AG09309 (cell line): ENCODE measurements around the gene USP22.
A peak's percentile ranks its signal among the peaks of the same experiment; 100 is the strongest.
"Not testable (repeated sequence)": the region's sequence is repeated elsewhere in the genome, so short reads cannot be mapped to it uniquely, and the experiment has no call there.

ENCODE experiments used
- DNase-seq: peaks from one replicate; pipeline ENCODE4 v3.0.0-alpha.2; 2010; ENCODE audit warnings: low read depth
- H3K4me3 ChIP-seq: 2 replicates; pipeline ENCODE4 v1.5.1; 2011; ENCODE audit warnings: mild to moderate bottlenecking, low read depth, low read length, moderate library complexity; ENCODE audit not compliant: control insufficient read depth
- TF ChIP-seq, protein P1 (sequence below): IDR thresholded peaks from 2 replicates; pipeline ENCODE4 v1.5.1; 2011; ENCODE audit warnings: mild to moderate bottlenecking, low read depth, low read length, inconsistent platforms; ENCODE audit not compliant: insufficient read depth, control insufficient read depth; ENCODE audit errors: missing control alignments

USP22 gene

DNA sequence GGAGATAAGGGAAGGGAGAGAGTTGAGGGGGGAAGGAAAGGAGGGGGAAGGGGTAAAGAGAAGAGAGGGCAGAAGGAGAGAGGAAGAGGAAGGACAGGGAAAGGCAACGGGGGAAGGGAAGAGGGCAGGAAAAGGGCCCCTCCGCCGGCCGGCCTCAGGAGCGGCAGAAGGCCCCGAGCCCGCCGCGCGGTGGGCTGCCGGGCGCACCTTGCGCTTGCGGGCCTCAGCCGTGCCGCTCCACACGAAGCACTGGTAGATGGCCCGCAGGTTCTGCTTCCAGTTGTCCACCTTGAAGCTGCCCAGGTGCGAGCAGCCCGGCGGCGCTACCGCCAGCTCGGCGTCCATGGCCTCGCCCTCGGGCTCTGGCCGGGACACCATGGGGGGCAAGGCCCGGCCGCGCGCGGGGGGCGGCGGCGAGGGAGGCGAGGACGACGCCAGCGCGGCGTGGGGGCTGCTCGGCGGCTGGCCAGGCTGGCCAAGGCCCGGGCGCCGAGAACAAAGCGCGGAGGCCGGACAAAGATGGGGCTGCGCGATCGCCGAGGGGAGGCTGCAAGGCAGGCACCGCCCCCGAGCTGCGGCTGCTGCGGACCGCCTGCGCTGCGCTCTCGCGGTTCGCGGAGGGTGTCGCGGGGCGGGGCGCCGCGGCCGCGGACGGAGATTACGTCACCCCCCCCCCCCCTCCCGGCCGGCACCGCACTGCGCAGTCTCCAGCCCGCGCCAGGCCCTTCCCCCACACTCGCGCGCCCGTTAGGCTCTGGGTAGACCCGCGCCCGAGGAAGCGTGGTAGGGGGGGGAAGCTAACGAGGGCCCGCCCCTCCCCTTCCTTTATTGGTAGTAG is at the start of gene USP22:
TSS of gene USP22 (minus strand) at position 554 of the 838 bp plus-strand sequence. CDS start at position 378, 176 bp downstream.
- no peak for DNase-seq
- H3K4me3 ChIP-seq = peak within 1 kb of the TSS; percentile 74
- TF ChIP-seq, protein P1, sequence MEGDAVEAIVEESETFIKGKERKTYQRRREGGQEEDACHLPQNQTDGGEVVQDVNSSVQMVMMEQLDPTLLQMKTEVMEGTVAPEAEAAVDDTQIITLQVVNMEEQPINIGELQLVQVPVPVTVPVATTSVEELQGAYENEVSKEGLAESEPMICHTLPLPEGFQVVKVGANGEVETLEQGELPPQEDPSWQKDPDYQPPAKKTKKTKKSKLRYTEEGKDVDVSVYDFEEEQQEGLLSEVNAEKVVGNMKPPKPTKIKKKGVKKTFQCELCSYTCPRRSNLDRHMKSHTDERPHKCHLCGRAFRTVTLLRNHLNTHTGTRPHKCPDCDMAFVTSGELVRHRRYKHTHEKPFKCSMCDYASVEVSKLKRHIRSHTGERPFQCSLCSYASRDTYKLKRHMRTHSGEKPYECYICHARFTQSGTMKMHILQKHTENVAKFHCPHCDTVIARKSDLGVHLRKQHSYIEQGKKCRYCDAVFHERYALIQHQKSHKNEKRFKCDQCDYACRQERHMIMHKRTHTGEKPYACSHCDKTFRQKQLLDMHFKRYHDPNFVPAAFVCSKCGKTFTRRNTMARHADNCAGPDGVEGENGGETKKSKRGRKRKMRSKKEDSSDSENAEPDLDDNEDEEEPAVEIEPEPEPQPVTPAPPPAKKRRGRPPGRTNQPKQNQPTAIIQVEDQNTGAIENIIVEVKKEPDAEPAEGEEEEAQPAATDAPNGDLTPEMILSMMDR = no peak

DNA sequence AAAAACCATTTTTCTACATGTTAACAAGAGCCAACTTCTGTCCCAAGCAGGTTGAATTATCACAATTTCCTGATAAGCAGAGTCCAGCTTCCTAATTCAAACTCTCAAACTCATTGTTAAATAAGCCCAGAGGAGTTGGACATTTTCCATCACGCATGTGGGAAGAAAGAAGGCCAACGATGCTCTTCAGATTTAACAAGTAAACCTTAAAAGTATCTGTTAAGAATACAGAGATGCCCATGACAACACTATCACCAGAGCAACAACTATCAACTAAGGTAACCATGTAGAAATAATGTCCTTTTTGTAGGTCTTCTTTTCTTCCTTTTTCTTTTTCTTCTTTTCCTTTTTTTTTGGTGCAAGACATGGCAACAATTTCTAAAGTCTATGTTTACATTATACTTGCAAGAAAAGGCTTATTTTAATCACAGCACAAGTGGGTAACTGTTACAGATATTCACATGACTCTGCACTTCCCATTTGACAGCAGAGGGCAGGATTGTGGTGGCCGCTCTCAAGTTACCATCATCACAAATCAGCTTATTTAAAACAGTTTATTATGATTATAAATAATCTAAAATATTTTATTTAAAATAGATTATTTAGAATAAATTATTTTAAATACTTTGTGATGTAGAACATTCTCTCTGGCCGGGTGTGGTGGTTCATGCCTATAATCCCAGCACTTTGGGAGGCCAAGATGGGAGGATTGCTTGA is 48.2 kb upstream of the USP22 start:
- TF ChIP-seq, protein P1 = no peak
- no peak for DNase-seq
- H3K4me3 ChIP-seq = no peak overlapping the region

GRCh38 chr17:21089933-21090901 is 47.4 kb upstream of the USP22 start:
- DNase-seq = no peak
- TF ChIP-seq, protein P1 = no peak
- no peak overlapping the region for H3K4me3 ChIP-seq

DNA sequence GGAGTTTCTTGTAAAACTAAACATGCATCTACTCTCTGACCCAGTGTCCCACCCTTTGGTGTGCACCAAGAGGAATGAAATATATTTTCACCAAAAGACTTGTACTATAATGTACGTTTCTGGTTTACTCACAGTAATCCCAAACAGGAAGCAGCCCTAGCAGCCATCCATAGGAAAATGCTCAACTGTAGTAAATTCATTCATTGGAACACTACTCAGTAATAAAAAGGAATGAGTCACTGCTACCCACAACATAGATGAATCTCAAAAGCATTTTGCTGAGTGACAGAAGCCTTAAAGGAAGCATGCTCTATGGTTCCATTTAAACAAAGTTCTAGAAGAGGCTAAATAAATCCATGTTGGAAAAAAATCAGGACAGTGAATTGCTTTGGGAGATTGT is 46.3 kb upstream of the USP22 start:
- peak; percentile 29 for DNase-seq
- TF ChIP-seq, protein P1 = no peak

GRCh38 chr17:21085707-21086106 is 42.9 kb upstream of the USP22 start:
- no peak for DNase-seq
- no peak overlapping the region for H3K4me3 ChIP-seq
- TF ChIP-seq, protein P1 = no peak

More for the DNA sequence above, 46.3 kb upstream of the USP22 start:
- no peak overlapping the region for H3K4me3 ChIP-seq

- not testable (repeated sequence) for H3K4me3 ChIP-seq
Measured at GRCh38 chr17:21085280-21085679, 42.5 kb upstream of the USP22 start.

More at GRCh38 chr17:21085280-21085679, 42.5 kb upstream of the USP22 start:
- not testable (repeated sequence) for DNase-seq
